ENCODE data around the gene DCDC2. TPM values are rescaled to one million over a fixed set of nuclear protein-coding genes. Genes with fewer than 3 reads are reported as not detected.
"Not testable (repeated sequence)": the region's sequence is repeated elsewhere in the genome, so short reads cannot be mapped to it uniquely, and the experiment has no call there.

The DCDC2 gene
- total RNA-seq, 1 donor from 2014 or later: 0.30 TPM

DNA sequence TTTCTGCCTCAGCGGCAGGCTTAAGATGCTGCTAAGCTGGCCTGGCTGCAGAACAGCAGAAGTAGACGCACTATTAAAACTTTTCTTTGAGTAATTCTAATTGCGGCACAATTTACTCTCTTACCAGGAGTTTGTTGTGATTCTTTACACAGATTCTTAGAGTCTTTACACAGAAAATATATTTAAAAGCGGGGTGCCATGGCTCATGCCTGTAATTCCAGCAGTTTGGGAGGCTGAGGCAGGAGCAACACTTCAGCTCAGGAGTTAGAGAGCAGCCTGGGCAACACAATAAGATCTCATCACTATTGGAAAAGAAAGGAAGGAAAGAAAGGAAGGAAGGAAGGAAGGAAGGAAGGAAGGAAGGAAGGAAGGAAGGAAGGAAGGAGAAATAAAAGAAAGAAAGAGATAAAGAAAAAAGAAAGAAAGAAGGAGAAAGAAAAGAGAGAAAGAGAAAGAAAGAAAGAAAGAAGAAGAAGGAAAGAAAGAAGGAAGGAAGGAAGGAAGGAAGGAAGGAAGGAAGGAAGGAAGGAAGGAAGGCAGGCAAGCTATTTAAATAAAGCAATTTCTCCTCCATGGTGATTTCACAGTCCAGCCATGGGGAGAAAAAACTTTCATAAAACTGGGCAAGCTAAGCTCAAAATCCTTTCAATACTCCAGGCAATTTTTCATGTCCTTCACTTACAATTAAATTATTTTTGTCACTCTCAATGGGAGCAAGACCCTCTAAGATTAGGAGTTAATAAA, 23.8 kb upstream of the DCDC2 start:
- no peak for DNase-seq (ENCODE audit: low spot score)
- H3K27ac Mint-ChIP-seq (ENCODE audit: unreplicated experiment): no peak overlapping the region
- TF ChIP-seq, protein P1, sequence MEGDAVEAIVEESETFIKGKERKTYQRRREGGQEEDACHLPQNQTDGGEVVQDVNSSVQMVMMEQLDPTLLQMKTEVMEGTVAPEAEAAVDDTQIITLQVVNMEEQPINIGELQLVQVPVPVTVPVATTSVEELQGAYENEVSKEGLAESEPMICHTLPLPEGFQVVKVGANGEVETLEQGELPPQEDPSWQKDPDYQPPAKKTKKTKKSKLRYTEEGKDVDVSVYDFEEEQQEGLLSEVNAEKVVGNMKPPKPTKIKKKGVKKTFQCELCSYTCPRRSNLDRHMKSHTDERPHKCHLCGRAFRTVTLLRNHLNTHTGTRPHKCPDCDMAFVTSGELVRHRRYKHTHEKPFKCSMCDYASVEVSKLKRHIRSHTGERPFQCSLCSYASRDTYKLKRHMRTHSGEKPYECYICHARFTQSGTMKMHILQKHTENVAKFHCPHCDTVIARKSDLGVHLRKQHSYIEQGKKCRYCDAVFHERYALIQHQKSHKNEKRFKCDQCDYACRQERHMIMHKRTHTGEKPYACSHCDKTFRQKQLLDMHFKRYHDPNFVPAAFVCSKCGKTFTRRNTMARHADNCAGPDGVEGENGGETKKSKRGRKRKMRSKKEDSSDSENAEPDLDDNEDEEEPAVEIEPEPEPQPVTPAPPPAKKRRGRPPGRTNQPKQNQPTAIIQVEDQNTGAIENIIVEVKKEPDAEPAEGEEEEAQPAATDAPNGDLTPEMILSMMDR (IDR thresholded peaks at IDR 0.05): no peak
- H3K4me1 Mint-ChIP-seq (ENCODE audit: low read depth): no peaks in the 10 kb centered on the region
- H3K4me3 Mint-ChIP-seq (ENCODE audit: unreplicated experiment): no peak overlapping the region
- peaks cover 3% of the 10 kb centered on the region for H3K9me3 Mint-ChIP-seq (ENCODE audit: low read depth)
- H3K36me3 Mint-ChIP-seq (ENCODE audit: low read depth): no peaks in the 10 kb centered on the region
- H3K27me3 Mint-ChIP-seq (ENCODE audit: low read depth): peaks cover 2% of the 10 kb centered on the region

DNA sequence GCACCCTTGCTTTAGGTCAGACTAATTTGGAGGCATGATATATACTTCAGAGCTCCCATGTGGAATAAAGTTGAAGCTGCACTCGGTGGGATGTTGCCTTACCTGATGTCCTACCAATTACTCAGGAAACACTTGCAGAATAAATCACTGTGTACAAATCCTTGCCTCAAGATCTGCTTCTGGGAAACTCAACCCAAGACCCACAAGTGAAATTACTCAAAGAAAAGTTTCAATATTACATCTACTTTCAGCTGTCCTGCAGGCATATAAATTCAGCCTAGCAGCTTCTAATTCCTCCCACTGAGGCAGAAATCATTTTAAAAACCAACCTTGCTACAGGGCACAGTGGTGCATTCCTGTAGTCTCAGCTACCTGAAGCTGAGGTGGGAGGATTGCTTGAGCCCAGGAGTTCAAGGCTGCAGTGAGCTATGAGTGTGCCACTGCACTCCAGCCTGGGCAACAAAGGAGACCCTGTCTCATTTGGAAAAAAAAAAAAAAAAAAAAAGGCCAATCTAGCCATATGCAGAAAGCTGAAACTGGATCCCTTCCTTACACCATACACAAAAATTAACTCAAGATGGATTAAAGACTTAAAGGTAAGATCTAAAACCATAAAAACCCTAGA, 20.7 kb upstream of the DCDC2 start:
- TF ChIP-seq, protein P1 (IDR thresholded peaks at IDR 0.05): no peak
- Mint-ChIP-seq H3K27me3 (ENCODE audit: low read depth) (peaks cover 3% of the 10 kb centered on the region), H3K4me3 (ENCODE audit: unreplicated experiment) (no peak overlapping the region), H3K36me3 (ENCODE audit: low read depth) (no peaks in the 10 kb centered on the region), H3K27ac (ENCODE audit: unreplicated experiment) (no peak overlapping the region), H3K9me3 (ENCODE audit: low read depth) (peaks cover 3% of the 10 kb centered on the region), H3K4me1 (ENCODE audit: low read depth) (no peaks in the 10 kb centered on the region)
- no peak for DNase-seq (ENCODE audit: low spot score)

DNA sequence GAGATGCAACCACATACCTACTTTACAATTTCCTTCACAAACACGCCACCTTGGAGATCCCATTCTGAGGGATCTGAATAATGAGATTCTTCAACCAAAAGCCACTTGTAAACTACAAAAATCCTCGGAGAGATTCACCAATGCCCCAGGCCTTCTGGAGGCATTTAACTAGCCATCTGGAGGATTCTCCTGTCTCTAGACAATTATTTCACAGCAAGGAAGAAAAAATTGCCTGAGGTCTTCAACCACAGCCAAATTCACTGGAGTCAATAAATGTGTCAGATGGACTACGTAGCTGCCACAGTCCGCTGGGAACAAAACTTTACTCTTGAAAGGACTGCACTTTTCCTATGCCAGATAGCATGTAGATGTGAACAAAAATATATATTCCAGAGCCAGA, 19.0 kb upstream of the DCDC2 start:
- peaks cover 3% of the 10 kb centered on the region for H3K27me3 Mint-ChIP-seq (ENCODE audit: low read depth)
- H3K4me1 Mint-ChIP-seq (ENCODE audit: low read depth): no peaks in the 10 kb centered on the region
- no peak overlapping the region for H3K4me3 Mint-ChIP-seq (ENCODE audit: unreplicated experiment)
- no peak overlapping the region for H3K27ac Mint-ChIP-seq (ENCODE audit: unreplicated experiment)
- peaks cover 3% of the 10 kb centered on the region for H3K9me3 Mint-ChIP-seq (ENCODE audit: low read depth)
- H3K36me3 Mint-ChIP-seq (ENCODE audit: low read depth): no peaks in the 10 kb centered on the region
- no peak for DNase-seq (ENCODE audit: low spot score)
- TF ChIP-seq, protein P1 (IDR thresholded peaks at IDR 0.05): no peak

DNA sequence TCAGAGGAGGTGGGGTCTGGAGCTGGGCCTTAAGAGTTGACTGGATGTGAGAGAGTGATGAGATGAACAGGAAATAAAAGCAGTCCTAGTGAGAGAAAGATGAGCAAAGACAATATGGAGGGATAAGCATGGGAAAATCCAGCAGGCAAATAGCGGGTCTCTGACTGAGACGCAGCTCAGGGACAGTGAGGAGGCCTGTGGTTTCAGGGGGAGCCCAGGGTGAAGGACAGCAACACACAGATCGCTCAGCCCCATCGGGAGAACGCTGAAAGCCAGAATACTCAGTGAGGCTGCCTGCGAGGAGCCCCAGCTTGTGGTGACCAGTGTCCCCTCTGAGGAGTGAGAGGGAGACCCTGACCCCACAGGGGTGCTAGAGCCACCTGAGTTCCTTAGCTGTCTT, 16.8 kb upstream of the DCDC2 start:
- Mint-ChIP-seq H3K27ac (ENCODE audit: unreplicated experiment) (no peak overlapping the region), H3K36me3 (ENCODE audit: low read depth) (no peaks in the 10 kb centered on the region), H3K9me3 (ENCODE audit: low read depth) (peaks cover 3% of the 10 kb centered on the region), H3K4me1 (ENCODE audit: low read depth) (no peaks in the 10 kb centered on the region), H3K27me3 (ENCODE audit: low read depth) (peaks cover 3% of the 10 kb centered on the region), H3K4me3 (ENCODE audit: unreplicated experiment) (no peak overlapping the region)
- TF ChIP-seq, protein P1 (IDR thresholded peaks at IDR 0.05): no peak
- no peak for DNase-seq (ENCODE audit: low spot score)

DNA sequence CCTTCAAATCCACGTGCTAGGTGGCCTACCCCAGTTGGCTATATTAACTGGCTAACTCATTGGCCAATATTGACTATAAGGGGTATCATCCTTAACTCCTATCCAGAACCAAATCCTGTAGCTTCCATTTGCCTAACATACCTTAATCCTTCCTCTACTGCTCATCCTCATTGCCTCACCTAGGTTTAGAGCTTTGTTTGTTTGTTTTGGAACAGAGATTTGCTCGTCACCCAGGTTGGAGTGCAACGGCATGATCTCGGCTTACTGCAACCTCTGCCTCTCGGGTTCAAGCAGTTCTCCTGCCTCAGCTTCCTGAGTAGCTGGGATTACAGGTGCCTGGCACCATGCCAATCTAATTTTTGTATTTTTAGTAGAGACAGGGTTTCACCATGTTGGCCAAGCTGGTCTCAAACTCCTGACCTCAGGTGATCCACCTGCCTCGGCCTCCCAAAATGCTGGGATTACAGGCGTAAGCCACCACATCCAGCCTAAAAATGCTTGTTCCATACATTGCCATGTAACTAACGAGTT, 7.3 kb upstream of the DCDC2 start:
- not testable (repeated sequence) for H3K27ac Mint-ChIP-seq (ENCODE audit: unreplicated experiment); H3K9me3 Mint-ChIP-seq (ENCODE audit: low read depth); H3K4me1 Mint-ChIP-seq (ENCODE audit: low read depth); H3K27me3 Mint-ChIP-seq (ENCODE audit: low read depth); H3K36me3 Mint-ChIP-seq (ENCODE audit: low read depth); DNase-seq (ENCODE audit: low spot score); H3K4me3 Mint-ChIP-seq (ENCODE audit: unreplicated experiment)

DNA sequence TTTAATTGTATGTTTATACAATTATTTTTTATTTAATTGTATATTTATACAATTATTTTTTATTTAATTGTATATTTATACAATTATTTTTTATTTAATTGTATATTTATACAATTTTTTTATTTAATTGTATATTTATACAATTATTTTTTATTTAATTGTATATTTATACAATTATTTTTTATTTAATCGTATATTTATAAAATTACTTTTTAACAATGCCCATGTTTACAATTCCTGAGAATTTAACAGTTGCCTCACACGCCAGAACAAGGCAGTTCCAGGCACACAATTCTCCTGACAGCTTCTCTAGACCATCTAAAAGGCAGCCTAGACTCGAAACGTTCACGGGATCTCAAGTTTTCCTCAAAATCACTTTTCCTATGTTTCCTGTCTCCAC, 4.5 kb upstream of the DCDC2 start:
- H3K9me3 Mint-ChIP-seq (ENCODE audit: low read depth); H3K27ac Mint-ChIP-seq (ENCODE audit: unreplicated experiment); H3K36me3 Mint-ChIP-seq (ENCODE audit: low read depth); DNase-seq (ENCODE audit: low spot score); H3K27me3 Mint-ChIP-seq (ENCODE audit: low read depth); H3K4me3 Mint-ChIP-seq (ENCODE audit: unreplicated experiment); H3K4me1 Mint-ChIP-seq (ENCODE audit: low read depth): not testable (repeated sequence)

Data from chondrocyte (in vitro differentiated cells).